Body of pancreas (tissue), 4 donors: ENCODE measurements around the gene ATAD3B. TPM values are rescaled to one million over a fixed set of nuclear protein-coding genes. Genes with fewer than 3 reads are reported as not detected.
"Not testable (repeated sequence)": the region's sequence is repeated elsewhere in the genome, so short reads cannot be mapped to it uniquely, and the experiment has no call there.

Experiments
- ATAC-seq: fragments of 150-250 bp; one replicate; pipeline ENCODE4 v1.9.1; 2016
- DNase-seq, 4 donors: peaks; one replicate each; pipeline ENCODE4 v3.0.0-alpha.2; 2019
- H3K27ac ChIP-seq, 4 donors: fragments of 200-600 bp; sonication (generic); 1 replicate in 3 of 4; 2 replicates in 1 of 4; pipeline versions ENCODE4 v1.5.1 to v1.6.1; 2016 to 2019; ENCODE audit warnings: mild to moderate bottlenecking in 1 of 4, mixed read lengths in 1 of 4, moderate library complexity in 1 of 4
- H3K27me3 ChIP-seq, 2 donors: fragments of 200-600 bp; sonication (generic); one replicate each; pipeline ENCODE4 v1.6.0; 2016; ENCODE audit warnings: mild to moderate bottlenecking in 1 of 2
- H3K36me3 ChIP-seq, 2 donors: fragments of 200-600 bp; sonication (generic); replicated peaks in 1 of 2; 2 replicates each; pipeline ENCODE4 v1.5.1; 2016; ENCODE audit warnings: low read depth in 2 of 2; ENCODE audit not compliant: insufficient read depth in 1 of 2
- H3K4me1 ChIP-seq: fragments of 200-600 bp; sonication (generic); one replicate; pipeline ENCODE4 v1.6.0; 2016
- H3K4me3 ChIP-seq, 2 donors: fragments of 200-600 bp; sonication (generic); 1 replicate in 1 of 2; 2 replicates in 1 of 2; pipeline ENCODE4 v1.5.1; 2016 to 2019
- H3K9me3 ChIP-seq, 3 donors: fragments of 200-600 bp; sonication (generic); 1 replicate in 2 of 3; 2 replicates in 1 of 3; pipeline ENCODE4 v1.5.1; 2016
- CTCF ChIP-seq, 7 experiments: fragments of 450-650 bp in 4 of 7; fragments of 200-600 bp in 3 of 7; sonication (generic) in 3 of 7; IDR thresholded peaks; one replicate each; pipeline ENCODE4 v1.5.1; 2016 to 2019; ENCODE audit warnings: antibody characterized with exemption in 7 of 7
- POLR2A ChIP-seq, 3 donors: fragments of 450-650 bp; IDR thresholded peaks; one replicate each; pipeline ENCODE4 v1.6.1; 2016; ENCODE audit warnings: antibody characterized with exemption in 3 of 3, mild to moderate bottlenecking in 2 of 3
- WGBS, 2 donors: methylation state at CpG; one replicate each; pipeline ENCODE4 v1.1.5; 2017; 5-methylcytosine and 5-hydroxymethylcytosine counted together
- intact Hi-C: fragments of 100-400 bp; cut with DNase I; formaldehyde crosslinking; loops from one replicate; pipeline ENCODE4 v1.15.1; 2023
- total RNA-seq, 2 donors: library from RNA; depleted of rRNA; stranded (reverse); fragments of >200 nt; gene quantifications; one replicate each; pipeline ENCODE4 v1.1.0, GENCODE V29; 2016

The ATAD3B gene
- total RNA-seq, 2 donors from 2014 or later: 16.6 to 37.2 TPM

GRCh38 chr1:1470626-1471388 is 758 bp upstream of the ATAD3B start:
- Histone ChIP-seq H3K9me3 (no peaks in the 10 kb centered on the region), H3K4me1 (peaks cover 24% of the 10 kb centered on the region), H3K27me3 (no peaks in the 10 kb centered on the region), H3K36me3 (no peaks in the 10 kb centered on the region), H3K27ac (peak overlapping the region; percentile 72 to 93 (median 84)), H3K4me3 (peak overlapping the region; percentile 48 to 86)
- no peak for TF ChIP-seq CTCF (IDR thresholded peaks at IDR 0.05)
- TF ChIP-seq POLR2A (IDR thresholded peaks at IDR 0.05): no peak
- 8 to 10% methylated on average over 16 of the region's 16 CpGs for WGBS, 2 donors
- intact Hi-C loops: no loop called here
- DNase-seq: peak; percentile 18 to 45 (median 26)
- ATAC-seq: peak; percentile 19

DNA sequence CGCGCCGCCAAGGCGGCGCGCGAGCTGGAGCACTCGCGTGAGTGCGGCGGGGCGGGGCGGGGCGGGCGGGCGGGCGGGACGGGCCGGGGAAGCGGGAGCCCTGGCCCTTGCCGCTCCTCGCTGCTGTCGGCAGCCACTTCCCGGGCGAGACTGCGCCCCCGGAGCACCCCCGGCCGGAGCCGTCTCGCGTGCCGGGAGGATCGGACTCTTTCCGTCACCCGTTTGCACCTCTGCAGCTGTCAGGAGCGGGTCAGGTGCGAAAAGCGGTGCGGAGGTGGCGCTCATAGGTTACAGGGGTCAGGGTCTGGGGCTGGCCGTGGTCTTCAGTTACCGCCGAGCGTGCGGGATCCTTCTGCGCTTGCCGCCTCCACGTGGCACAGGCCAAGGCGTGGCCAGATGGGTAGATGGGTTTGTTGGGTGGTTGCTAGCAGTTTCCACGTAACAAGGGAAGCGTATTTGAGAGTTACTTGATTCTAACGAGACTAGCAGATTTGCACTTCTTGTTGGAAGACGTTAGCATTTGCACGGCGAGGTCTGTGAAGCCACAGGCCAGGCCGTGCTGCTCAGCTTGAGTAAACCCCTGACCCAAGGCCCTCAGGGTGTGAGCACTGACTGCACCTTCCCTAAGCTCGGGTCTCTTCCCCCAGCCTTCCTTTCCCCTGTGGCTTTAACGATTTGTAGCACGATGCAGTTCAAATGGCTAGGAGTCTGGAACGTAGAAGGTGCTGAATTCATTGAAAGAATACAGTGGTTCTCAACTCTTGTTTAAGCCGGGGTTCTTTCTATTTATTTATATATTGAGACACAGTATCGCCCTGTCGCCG is 700 bp downstream of the ATAD3B start:
- H3K9me3 ChIP-seq, H3K27me3 ChIP-seq, H3K36me3 ChIP-seq, intact Hi-C loops, DNase-seq: not testable (repeated sequence)
- H3K4me1 ChIP-seq: peaks cover 24% of the 10 kb centered on the region
- peak; percentile 23 for ATAC-seq
- 6 to 12% methylated on average over 9 to 21 of the region's 65 CpGs for WGBS, 2 donors
- H3K27ac ChIP-seq: peak overlapping the region in 2 of 4 donors; percentile 89 to 93
- peak overlapping the region in 1 of 2 donors; percentile 86 for H3K4me3 ChIP-seq

DNA sequence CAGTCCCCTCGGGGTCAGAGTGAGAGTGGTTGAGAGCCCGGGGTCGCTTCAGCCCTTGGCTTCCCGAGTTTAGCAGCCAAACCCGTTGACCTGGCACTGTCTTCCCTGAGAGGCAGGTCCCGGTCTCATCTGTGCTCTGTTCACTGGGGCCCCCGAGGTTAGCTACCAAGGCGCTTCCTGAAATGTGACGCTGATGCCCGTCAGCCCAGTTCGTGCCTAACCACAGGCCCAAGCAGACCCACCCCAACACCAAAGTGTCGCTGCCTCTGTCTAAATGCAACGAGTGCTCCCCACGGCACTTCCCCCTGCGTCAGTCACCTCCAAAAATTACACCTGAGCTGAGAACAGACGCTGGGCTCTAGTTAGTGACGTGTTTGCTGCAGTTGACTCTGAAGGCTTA is 4.4 kb downstream of the ATAD3B start:
- intact Hi-C loops, H3K27me3 ChIP-seq, H3K27ac ChIP-seq, DNase-seq, H3K9me3 ChIP-seq, H3K4me3 ChIP-seq, ATAC-seq: not testable (repeated sequence)
- Histone ChIP-seq H3K4me1 (peaks cover 17% of the 10 kb centered on the region), H3K36me3 (peaks cover 6 to 13% of the 10 kb centered on the region in 2 donors)
- WGBS, 2 donors: 72 to 95% methylated on average over 4 to 9 of the region's 17 CpGs

DNA sequence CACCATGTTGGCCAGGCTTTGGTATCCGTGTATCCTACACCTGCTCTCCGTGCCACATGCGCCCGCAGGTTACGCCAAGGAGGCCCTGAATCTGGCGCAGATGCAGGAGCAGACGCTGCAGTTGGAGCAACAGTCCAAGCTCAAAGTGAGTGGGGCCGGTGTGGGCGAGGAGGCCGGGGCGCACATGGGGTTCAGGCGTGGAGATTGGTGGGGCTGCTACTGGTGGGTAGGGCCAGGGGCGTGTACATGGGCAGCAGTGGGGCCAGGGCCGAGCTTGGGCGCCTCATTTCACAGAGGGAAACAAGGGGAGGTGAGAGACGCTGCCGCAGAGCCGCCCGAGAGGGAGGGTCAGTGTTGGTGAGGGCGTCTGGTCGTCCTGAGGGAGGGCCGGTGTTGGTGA is 5.6 kb downstream of the ATAD3B start:
- TF ChIP-seq POLR2A (IDR thresholded peaks at IDR 0.05) (no peak), CTCF (IDR thresholded peaks at IDR 0.05) (no peak)
- Histone ChIP-seq H3K4me3 (no peak overlapping the region), H3K27ac (no peak overlapping the region), H3K4me1 (peaks cover 16% of the 10 kb centered on the region), H3K9me3 (no peaks in the 10 kb centered on the region), H3K27me3 (no peaks in the 10 kb centered on the region), H3K36me3 (peaks cover 6 to 13% of the 10 kb centered on the region in 2 donors)
- DNase-seq (no peak), ATAC-seq (no peak)
- 93 to 94% methylated on average over 18 to 22 of the region's 22 CpGs for WGBS, 2 donors
- intact Hi-C loops: no loop called here

GRCh38 chr1:1479547-1480487 is 8.3 kb downstream of the ATAD3B start:
- TF ChIP-seq POLR2A (IDR thresholded peaks at IDR 0.05) (no peak), CTCF (IDR thresholded peaks at IDR 0.05) (no peak)
- no peak for ATAC-seq
- no peaks in the 10 kb centered on the region for H3K4me1 ChIP-seq
- no peak overlapping the region for H3K27ac ChIP-seq
- H3K9me3 ChIP-seq: no peaks in the 10 kb centered on the region
- no peaks in the 10 kb centered on the region for H3K27me3 ChIP-seq
- no peak overlapping the region for H3K4me3 ChIP-seq
- peaks cover 16 to 26% of the 10 kb centered on the region in 2 donors for H3K36me3 ChIP-seq
- 88 to 93% methylated on average over 26 to 31 of the region's 42 CpGs for WGBS, 2 donors
- intact Hi-C loops: no loop called here
- DNase-seq: no peak

DNA sequence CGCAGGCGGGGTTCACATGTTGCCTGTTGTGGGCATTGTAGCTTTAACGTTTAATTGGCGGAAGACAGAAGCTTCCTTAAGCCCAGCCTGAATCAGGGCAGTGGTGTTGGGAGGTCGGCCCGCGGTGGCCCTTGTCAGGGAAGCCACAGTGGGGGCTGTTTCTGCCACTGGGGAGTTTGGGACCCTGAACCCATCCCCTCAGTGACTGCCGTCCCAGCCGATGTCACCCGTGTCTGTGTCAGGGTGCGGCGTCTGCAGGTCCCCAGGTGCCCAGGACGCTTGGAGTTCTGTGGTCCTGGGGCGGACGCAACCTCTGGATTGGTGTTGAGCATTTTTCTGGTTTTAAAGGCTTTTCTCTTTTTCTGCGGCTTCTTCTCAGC is 8.9 kb downstream of the ATAD3B start:
- WGBS, 2 donors: 92 to 98% methylated on average over 10 to 16 of the region's 16 CpGs
- intact Hi-C loops, ATAC-seq, DNase-seq, H3K4me3 ChIP-seq, H3K27me3 ChIP-seq, H3K4me1 ChIP-seq, H3K27ac ChIP-seq, H3K9me3 ChIP-seq: not testable (repeated sequence)
- peaks cover 16 to 26% of the 10 kb centered on the region in 2 donors for H3K36me3 ChIP-seq

DNA sequence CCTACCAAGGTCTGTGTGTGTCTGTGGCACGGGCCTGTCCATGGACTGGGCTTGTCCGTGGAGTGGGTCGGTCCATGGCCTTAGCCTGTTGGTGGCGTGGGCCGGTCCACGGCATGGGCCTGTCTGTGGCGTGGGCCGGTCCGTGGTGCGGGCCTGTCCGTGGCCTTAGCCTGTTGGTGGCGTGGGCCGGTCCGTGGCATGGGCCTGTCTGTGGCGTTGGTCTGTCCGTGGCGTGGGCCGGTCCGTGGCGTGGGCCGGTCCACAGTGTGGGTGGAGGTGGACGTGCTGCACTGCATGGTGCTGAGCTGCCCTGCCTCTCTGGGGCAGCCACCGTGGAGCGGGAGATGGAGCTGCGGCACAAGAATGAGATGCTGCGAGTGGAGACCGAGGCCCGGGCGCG is 10.2 kb downstream of the ATAD3B start:
- H3K36me3 ChIP-seq: peaks cover 16 to 26% of the 10 kb centered on the region in 2 donors
- ATAC-seq, H3K4me1 ChIP-seq, H3K9me3 ChIP-seq, H3K4me3 ChIP-seq, H3K27ac ChIP-seq, DNase-seq, H3K27me3 ChIP-seq, intact Hi-C loops: not testable (repeated sequence)
- 96% methylated on average over 26 of the region's 30 CpGs; no CpG with 5 or more reads in 1 of the 2 donors for WGBS, 2 donors
